GM23248 (cell line): Measurements from ENCODE around the gene ITLN1.

ENCODE experiments used
- EZH2 ChIP-seq: fragments of 200-600 bp; sonication (generic); IDR thresholded peaks from 2 replicates; pipeline ENCODE4 v1.6.1; 2018; ENCODE audit warnings: antibody characterized with exemption, mild to moderate bottlenecking; ENCODE audit not compliant: insufficient read depth, poor library complexity, severe bottlenecking
- EZH2phosphoT487 ChIP-seq: fragments of 200-600 bp; sonication (generic); IDR thresholded peaks from 2 replicates; pipeline ENCODE4 v1.6.1; 2018; ENCODE audit warnings: antibody characterized with exemption, moderate library complexity, mild to moderate bottlenecking, low read depth; ENCODE audit not compliant: insufficient read depth

DNA sequence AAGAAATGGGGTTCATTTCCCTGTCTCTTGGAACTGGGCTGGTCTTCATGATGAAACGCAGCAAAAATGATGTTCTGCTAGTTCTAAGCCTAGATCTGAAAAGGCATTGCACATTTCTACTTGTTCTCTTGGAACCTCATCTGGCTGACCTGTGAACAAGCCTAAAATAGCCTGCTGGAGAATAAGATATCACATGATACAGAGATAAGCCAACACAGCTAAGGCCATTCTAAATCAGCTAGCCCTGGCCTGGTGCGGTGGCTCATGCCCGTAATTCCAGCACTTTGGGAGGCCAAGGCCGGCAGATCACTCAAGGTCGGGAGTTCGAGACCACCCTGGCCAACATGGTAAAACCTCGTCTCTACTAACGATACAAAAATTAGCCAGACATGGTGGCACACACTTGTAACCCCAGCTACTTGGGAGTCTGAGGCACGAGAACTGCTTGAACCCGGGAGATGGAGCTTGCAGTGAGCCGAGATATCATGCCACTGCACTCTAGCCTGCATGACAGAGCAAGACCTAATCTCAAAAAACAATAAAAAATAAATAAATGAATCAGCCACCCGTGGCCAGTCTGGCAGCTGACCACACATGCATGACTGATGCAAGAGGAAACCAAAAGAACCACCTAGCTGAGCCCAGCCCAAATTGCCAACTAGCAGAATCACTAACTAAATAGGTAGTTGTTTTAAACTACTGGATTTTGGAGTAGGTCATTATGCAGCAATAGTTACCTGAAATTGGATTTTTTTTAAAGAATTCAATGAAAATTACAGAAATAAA, 40.3 kb downstream of the ITLN1 start:
- no peak for TF ChIP-seq EZH2
- no peak for TF ChIP-seq EZH2phosphoT487
